Stimulated activated CD8-positive, alpha-beta memory T cell treated with anti-CD3 and anti-CD28 coated beads, Interleukin-15, amount 100 ng/mL, for 24 hours (primary cell): ENCODE results near the gene GPRC5C.

Source experiments
- DNase-seq: peaks from one replicate; pipeline ENCODE4 v3.0.0-alpha.2; 2020; ENCODE audit warnings: low read depth

GPRC5C gene

DNA sequence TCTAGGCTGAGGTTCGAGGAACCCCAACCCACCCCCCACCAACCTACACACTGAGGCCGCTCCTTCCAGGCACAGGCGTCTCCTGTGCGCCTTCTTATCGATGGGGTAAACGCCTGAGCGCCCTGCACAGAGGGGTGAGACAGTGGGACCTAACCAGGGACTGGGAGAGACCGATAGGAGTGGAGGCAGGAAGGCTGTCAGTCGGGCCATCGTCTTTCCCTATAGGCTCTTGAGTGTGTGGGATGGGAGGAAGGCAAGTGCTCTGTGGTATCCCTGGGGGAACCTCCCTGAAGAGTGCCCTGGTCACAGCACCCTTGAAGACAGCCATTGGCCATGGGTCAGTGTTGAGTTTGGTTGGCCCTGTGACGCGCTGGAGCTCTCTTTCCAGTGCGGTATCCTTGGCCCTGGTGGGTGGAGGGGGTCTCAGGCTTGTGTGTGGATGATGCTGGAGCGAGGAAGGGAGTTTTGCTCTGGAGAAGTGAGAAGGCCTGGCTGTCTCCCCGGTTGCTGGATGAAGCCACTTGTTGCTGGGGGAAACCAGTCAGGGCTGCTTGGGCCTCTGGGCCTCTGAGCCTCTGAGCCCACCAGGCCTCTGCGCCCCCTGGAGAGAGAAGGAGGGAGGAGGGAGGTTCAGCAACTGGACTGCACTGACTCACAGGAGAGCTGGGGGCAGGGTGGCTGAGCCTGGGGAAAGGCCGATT, 1.7 kb downstream of the GPRC5C start:
- DNase-seq: no peak

DNA sequence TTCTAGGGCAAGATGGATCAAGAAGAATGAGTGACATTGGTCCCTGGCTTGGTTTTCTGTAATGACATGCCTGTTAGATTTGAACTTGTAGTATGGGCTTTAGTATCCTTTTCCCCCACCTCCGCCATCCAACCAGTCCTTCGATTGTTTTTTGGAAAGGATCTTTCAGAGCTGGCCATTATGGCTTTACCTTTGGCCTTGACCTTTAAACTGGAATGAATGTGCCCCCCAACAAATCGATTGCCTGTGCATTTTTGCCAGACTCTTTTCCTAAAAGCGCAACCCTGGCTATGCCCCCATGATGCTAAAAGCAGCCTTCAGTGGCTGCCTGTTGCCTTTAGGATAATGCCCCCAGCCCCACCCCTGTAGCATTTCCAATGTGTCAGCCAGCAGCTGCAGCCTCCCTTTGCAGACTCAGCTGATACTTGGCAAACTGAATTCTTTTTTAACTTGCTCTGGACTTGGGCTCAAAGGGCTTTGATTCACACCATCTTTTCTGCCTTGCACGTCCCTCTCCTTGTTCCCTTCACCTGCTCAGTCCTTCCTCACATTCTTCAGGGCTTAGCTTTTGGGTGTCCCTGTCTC, 4.0 kb downstream of the GPRC5C start:
- no peak for DNase-seq

GRCh38 chr17:74437702-74438101, 5.8 kb downstream of the GPRC5C start:
- DNase-seq: no peak

DNA sequence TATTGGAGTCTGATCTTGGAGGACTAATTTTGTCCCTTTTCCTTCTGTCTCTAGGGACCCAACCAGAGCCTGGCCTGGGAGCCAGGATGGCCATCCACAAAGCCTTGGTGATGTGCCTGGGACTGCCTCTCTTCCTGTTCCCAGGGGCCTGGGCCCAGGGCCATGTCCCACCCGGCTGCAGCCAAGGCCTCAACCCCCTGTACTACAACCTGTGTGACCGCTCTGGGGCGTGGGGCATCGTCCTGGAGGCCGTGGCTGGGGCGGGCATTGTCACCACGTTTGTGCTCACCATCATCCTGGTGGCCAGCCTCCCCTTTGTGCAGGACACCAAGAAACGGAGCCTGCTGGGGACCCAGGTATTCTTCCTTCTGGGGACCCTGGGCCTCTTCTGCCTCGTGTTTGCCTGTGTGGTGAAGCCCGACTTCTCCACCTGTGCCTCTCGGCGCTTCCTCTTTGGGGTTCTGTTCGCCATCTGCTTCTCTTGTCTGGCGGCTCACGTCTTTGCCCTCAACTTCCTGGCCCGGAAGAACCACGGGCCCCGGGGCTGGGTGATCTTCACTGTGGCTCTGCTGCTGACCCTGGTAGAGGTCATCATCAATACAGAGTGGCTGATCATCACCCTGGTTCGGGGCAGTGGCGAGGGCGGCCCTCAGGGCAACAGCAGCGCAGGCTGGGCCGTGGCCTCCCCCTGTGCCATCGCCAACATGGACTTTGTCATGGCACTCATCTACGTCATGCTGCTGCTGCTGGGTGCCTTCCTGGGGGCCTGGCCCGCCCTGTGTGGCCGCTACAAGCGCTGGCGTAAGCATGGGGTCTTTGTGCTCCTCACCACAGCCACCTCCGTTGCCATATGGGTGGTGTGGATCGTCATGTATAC, 8.0 kb downstream of the GPRC5C start:
- DNase-seq: no peak

- DNase-seq: no peak
These were observed 9.6 kb downstream of the GPRC5C start for GRCh38 chr17:74441537-74441936.

DNA sequence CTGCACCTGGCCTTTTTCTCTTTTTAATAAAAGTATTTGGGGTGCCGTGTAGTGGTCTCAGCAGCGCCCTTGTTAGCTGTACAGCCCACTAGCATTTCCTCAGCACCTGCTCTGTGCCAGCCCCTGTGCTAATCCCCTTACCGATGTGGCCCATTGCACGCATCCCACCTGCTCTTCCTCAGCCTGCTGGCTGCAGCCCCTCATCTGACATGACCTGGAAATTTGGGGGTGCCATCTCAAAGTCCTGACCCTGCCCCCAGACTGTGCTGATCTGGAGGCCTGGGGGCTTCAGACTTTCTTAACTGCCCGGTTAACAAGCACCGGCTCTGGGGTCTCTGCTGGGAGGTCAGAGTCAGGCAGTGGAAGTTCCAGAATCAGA, 10.4 kb downstream of the GPRC5C start:
- no peak for DNase-seq

- DNase-seq: no peak
These were observed 11.0 kb downstream of the GPRC5C start for GRCh38 chr17:74442670-74443515.

DNA sequence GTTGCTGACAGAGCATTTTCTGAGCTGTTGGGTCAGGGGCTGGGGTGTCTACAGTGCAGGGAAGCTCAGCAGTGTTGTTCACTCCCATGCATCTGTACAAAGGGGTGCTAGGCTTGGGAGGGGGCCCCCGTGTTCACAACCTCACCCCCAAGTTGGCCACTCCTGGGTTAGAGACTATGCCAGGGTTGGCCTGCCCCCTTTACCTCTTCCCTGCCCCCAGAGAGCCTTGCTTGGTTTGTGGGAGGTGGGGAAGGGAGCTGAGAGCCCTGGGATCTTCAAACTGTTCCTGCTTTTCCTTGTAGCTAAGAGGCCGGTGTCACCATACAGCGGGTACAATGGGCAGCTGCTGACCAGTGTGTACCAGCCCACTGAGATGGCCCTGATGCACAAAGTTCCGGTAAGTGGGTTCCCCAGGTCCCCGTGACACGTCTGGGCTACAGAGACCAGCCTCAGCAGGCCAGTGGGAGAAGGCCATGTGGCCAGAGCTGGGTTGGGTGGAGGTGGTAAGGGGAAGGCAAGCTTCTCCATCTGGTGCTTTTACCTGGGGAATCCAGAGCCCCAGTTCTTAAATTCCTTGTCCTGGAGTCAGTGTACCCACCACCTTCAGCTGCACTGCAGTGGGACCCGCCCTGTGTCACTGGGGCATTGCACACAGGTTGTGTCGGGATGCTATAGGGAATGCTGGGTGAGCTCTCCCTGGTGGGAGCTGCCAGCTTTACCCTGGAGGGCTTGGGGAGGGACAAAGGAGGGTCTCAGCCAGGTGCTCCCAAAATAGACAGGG, 11.8 kb downstream of the GPRC5C start:
- DNase-seq: no peak

DNA sequence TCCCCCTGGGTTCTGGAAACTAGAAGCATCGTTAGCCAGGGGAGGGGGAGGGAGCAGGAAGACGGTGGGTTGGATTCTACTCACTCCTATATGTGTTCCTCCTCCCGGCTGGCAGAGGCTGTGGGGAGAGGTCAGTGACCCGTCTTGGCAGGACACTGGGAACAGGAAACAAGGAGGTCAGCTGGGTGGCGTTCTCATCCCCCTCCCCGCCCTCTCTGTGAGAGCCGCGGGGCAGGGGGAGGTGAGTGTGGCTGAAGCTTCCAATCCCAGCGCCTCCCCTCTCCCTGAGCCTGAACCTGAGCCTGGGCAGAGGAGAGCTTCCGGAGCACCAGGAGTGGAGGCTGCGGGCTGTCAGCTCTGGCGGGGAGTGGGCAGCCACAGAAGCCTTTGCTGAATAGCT, 12.5 kb downstream of the GPRC5C start:
- DNase-seq: no peak

DNA sequence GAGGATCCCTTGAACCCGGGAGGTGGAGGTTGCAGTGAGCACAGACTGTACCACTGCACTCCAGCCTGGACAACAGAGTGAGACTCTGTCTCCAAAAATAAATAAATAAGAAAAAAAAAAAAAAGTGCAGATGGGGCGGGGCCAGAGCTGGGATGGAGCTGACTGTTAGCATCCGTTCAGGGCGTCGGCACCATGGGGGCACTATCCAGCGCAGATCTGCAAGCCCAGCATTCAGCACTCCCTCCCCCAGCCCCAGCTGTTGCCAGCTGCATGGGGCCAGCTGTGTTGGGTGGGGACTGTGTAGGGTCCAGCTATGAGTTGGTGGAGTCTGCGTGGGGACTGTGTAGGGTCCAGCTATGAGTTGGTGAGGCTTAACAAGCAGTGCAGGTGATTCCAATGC, 13.3 kb downstream of the GPRC5C start:
- DNase-seq: no peak

- no peak for DNase-seq
These were observed 14.9 kb downstream of the GPRC5C start for GRCh38 chr17:74446551-74447500.

- no peak for DNase-seq
These were observed 15.8 kb downstream of the GPRC5C start for GRCh38 chr17:74447628-74448159.

DNA sequence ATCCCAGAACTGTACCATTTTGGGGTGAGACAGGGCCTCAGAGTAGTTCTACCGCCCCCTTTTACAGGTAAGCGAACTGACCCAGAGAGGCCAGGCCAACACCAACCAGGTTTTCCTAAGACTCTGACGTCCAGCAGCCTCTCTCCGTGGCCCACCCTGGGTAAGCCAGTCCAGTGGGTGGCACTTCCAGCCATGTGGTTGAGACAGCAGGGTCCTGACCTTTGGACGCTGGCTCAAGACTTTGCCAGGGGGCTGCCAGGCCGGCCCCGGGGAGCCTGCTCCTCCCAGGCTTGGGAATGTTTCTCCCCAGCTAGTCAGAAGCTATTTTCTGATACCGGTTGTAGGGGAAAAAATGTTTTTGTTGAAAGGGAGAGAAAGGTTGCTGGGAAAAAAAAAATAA, 16.9 kb downstream of the GPRC5C start:
- DNase-seq: no peak

GRCh38 chr17:74449306-74449705, 17.4 kb downstream of the GPRC5C start:
- DNase-seq: no peak

DNA sequence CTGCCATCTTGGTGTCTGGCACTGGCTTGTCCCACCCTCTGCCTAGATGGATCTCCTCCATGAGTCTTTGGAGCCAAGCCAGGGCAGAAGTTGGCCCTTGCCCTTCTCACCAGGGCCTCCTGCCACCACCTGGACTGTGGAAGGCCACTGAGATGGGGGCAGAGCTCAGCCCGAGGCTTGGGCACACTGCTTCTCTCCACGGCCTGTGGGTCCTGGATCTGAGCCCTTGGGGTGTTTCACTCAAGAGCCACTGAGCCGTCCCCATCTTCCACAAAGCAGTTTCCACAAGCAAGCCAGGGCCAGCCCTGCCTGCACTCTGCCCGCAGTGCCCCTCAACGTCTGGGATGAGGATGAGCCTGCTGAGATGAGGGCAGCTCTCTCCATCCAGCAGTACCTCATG, 17.9 kb downstream of the GPRC5C start:
- DNase-seq: no peak

DNA sequence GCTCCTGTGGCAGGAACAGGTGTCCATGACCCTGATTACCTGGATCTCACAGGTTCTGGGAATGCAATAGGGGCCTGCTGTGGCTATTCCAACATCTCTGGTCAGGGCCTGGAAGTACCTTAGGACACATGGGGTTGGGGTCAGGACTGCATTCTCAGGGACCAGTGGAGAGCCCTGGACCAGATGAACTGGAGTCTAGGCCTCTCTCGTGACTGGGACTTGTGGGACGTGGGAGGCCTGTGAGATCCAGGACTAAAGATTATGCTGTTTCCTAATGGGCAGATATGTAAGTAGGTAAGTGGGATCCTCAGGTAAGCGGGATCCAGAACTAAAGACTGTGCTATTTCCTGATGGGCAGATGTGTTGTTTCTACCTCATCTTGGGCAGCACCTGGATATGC, 18.3 kb downstream of the GPRC5C start:
- DNase-seq: no peak

GRCh38 chr17:74450925-74451403, 19.1 kb downstream of the GPRC5C start:
- no peak for DNase-seq

GRCh38 chr17:74451557-74451956, 19.7 kb downstream of the GPRC5C start:
- DNase-seq: no peak

- DNase-seq: no peak
These were observed 20.3 kb downstream of the GPRC5C start for GRCh38 chr17:74452033-74452840.
